K562 (cell line): ENCODE results near the gene SFTPB. TPM values are rescaled to one million over a fixed set of nuclear protein-coding genes. Genes with fewer than 3 reads are reported as not detected.
A peak's percentile ranks its signal among the peaks of the same experiment; 100 is the strongest.

Source experiments
- ATAC-seq: fragments of 200-7000 bp; cut with Tn5 transposase; 3 replicates; pipeline ENCODE4 v1.9.1; 2020; ENCODE audit warnings: moderate library complexity
- BruUV-seq: library from RNA; stranded (reverse); fragments of 400-500 nt; replicated peaks from 2 replicates; lab custom pipeline; 2021; lab: Mats Ljungman, UMichigan
- CTCF ChIA-PET: fragments of 300-600 bp; formaldehyde crosslinking; extraction: SDS; loops from one replicate; lab custom pipeline; 2021; ENCODE audit warnings: low intra/inter-chr PET ratio; lab: Yijun Ruan, JAX
- POLR2A ChIA-PET: fragments of 300-600, 350-650 bp; sonication (Branson Sonifier 250); formaldehyde crosslinking; extraction: SDS; loops from one replicate; lab custom pipeline; 2021; ENCODE audit warnings: antibody characterized with exemption, inconsistent platforms; lab: Yijun Ruan, JAX
- DNase-seq, 4 experiments: peaks; one replicate each; pipeline versions ENCODE4 v3.0.0 to v3.0.0-alpha.2; 2011 to 2018; ENCODE audit warnings: low spot score in 3 of 4, mixed read lengths in 3 of 4; ENCODE audit errors: extremely low read depth in 1 of 4
- FAIRE-seq: peaks from 2 replicates; lab custom pipeline; 2011; peaks lifted over from hg19 to GRCh38; lab: Jason Lieb, UNC
- H2AFZ ChIP-seq: 2 replicates; pipeline ENCODE4 v1.6.0; 2011; ENCODE audit warnings: low read depth, low read length, control low read depth, inconsistent platforms
- H3K27ac ChIP-seq: fragments of 200-600 bp; 3 replicates; pipeline ENCODE4 v1.8.0; 2011; ENCODE audit warnings: low read depth, mild to moderate bottlenecking, control low read depth, inconsistent platforms, low read length, moderate library complexity, mixed read lengths; ENCODE audit errors: extremely low read depth
- H3K27me3 ChIP-seq, 2 experiments: fragments of 300-600 bp in 1 of 2; 2 replicates in 1 of 2; 3 replicates in 1 of 2; pipeline versions ENCODE4 v1.6.0 to v1.8.0; 2011; ENCODE audit warnings: inconsistent platforms in 2 of 2, low read length in 2 of 2, mild to moderate bottlenecking in 1 of 2, mixed read lengths in 1 of 2, moderate library complexity in 1 of 2; ENCODE audit not compliant: control insufficient read depth in 2 of 2, insufficient read depth in 2 of 2
- H3K36me3 ChIP-seq: fragments of 300-600 bp; 3 replicates; pipeline ENCODE4 v1.8.0; 2011; ENCODE audit warnings: mild to moderate bottlenecking, low read length, inconsistent platforms; ENCODE audit not compliant: control insufficient read depth, insufficient read depth
- H3K4me1 ChIP-seq, 2 experiments: fragments of 200-600 bp in 1 of 2; replicated peaks in 1 of 2; 2 replicates in 1 of 2; 3 replicates in 1 of 2; pipeline versions ENCODE4 v1.5.1 to v1.8.0; 2011; ENCODE audit warnings: inconsistent platforms in 2 of 2, low read length in 2 of 2, mild to moderate bottlenecking in 1 of 2, mixed read lengths in 1 of 2, moderate library complexity in 1 of 2; ENCODE audit not compliant: control insufficient read depth in 2 of 2, insufficient read depth in 2 of 2
- H3K4me2 ChIP-seq: 2 replicates; pipeline ENCODE4 v1.6.1; 2011; ENCODE audit warnings: low read length, control low read depth, inconsistent platforms, mixed read lengths; ENCODE audit not compliant: insufficient read depth
- H3K4me3 ChIP-seq: fragments of 200-600 bp; sonication (generic), shearing (Covaris generic); 2 replicates; pipeline ENCODE4 v1.5.1; 2016; ENCODE audit warnings: control low read depth, inconsistent platforms
- H3K79me2 ChIP-seq: fragments of 200-600 bp; 3 replicates; pipeline ENCODE4 v1.8.0; 2011; ENCODE audit warnings: low read length, inconsistent platforms; ENCODE audit not compliant: control insufficient read depth, insufficient read depth
- H3K9ac ChIP-seq, 2 experiments: 2 replicates each; pipeline versions ENCODE4 v1.6.0 to v1.6.1; 2011; ENCODE audit warnings: low read depth in 2 of 2, low read length in 2 of 2, control low read depth in 1 of 2, inconsistent platforms in 1 of 2, mild to moderate bottlenecking in 1 of 2, mixed read lengths in 1 of 2; ENCODE audit not compliant: insufficient read depth in 1 of 2
- H3K9me1 ChIP-seq: one replicate; pipeline ENCODE4 v1.6.0; 2011; ENCODE audit warnings: inconsistent platforms, mild to moderate bottlenecking, low read length, moderate library complexity; ENCODE audit not compliant: control insufficient read depth, insufficient read depth
- H3K9me3 ChIP-seq: replicated peaks from 2 replicates; pipeline ENCODE4 v1.5.1; 2011; ENCODE audit warnings: low read depth, low read length, inconsistent platforms; ENCODE audit not compliant: control insufficient read depth, insufficient read depth
- H4K20me1 ChIP-seq: replicated peaks from 2 replicates; pipeline ENCODE4 v1.6.1; 2011; ENCODE audit warnings: low read length, inconsistent platforms, mixed read lengths; ENCODE audit not compliant: control insufficient read depth, insufficient read depth
- CTCF ChIP-seq, 3 experiments: IDR thresholded peaks in 2 of 3; conservative IDR thresholded peaks in 1 of 3; 2 replicates each; pipeline ENCODE4 v1.5.1; 2011 to 2012; ENCODE audit warnings: low read length in 3 of 3, mild to moderate bottlenecking in 3 of 3, control low read depth in 2 of 3, improper control_type of control experiment in 1 of 3, inconsistent platforms in 1 of 3, low read depth in 1 of 3, mixed read lengths in 1 of 3, moderate library complexity in 1 of 3; ENCODE audit not compliant: insufficient read depth in 2 of 3
- ELF1 ChIP-seq: fragments of 200-800 bp; sonication (Bioruptor generic); IDR thresholded peaks from 2 replicates; pipeline ENCODE4 v1.6.1; 2016; ENCODE audit warnings: missing genetic modification characterization, missing compliant biosample characterization
- ETS2 ChIP-seq: IDR thresholded peaks from 2 replicates; pipeline ENCODE4 v1.6.1; 2016; ENCODE audit warnings: borderline replicate concordance, missing genetic modification characterization, mild to moderate bottlenecking, moderate library complexity, missing compliant biosample characterization; ENCODE audit not compliant: poor library complexity, severe bottlenecking
- IFI16 ChIP-seq: fragments of 250-450 bp; sonication (Bioruptor Pico); IDR thresholded peaks from 2 replicates; pipeline ENCODE4 v2.1.2; 2022; ENCODE audit warnings: mild to moderate bottlenecking, inconsistent platforms
- KAT7 ChIP-seq: sonication (generic); formaldehyde crosslinking; IDR thresholded peaks from 2 replicates; pipeline ENCODE4 v1.8.0; 2022; ENCODE audit warnings: missing genetic modification reagents, mild to moderate bottlenecking, borderline replicate concordance
- RAD21 ChIP-seq, 2 experiments: fragments of 250-450 bp in 1 of 2; fragments of 450-650 bp in 1 of 2; sonication (Bioruptor Pico) in 1 of 2; formaldehyde crosslinking in 1 of 2; IDR thresholded peaks in 1 of 2; conservative IDR thresholded peaks in 1 of 2; 2 replicates each; pipeline versions ENCODE4 v1.4.0 to v1.8.0; 2020 to 2022; ENCODE audit warnings: mild to moderate bottlenecking in 2 of 2, moderate library complexity in 1 of 2
- WGBS: fragments of 100-300 bp; shearing (Covaris generic); methylation state at CpG from one replicate; pipeline ENCODE4 v1.1.6; 2016; ENCODE audit warnings: low coverage, mixed read lengths; ENCODE audit not compliant: insufficient coverage; ENCODE audit errors: missing lambda C conversion rate; 5-methylcytosine and 5-hydroxymethylcytosine counted together
- in situ Hi-C: fragments of 300-500 bp; cut with MboI; formaldehyde crosslinking; loops from 4 replicates; pipeline ENCODE4 v1.15.0; 2018; ENCODE audit warnings: inconsistent platforms, mixed read lengths
- intact Hi-C: fragments of 100-400 bp; cut with micrococcal nuclease; formaldehyde crosslinking; loops from 2 replicates; pipeline ENCODE4 v1.14.2; 2022
- polyA plus RNA-seq, 8 experiments: library from polyadenylated mRNA; depleted of rRNA in 4 of 8; stranded (reverse) in 5 of 8; unstranded in 3 of 8; fragments of >200 nt; fragmentation: Nextera tagmentation in 2 of 8; fragmentation: Illumina TruSeq in 1 of 8; extraction: Ambion mirVana in 2 of 8; extraction: Trizol in 1 of 8; gene quantifications; 2 replicates each; pipeline versions ENCODE4 v1.2.1 to v1.2.3, GENCODE V29; 2011 to 2014; ENCODE audit warnings: inconsistent platforms in 1 of 8, missing spikeins in 1 of 8
- total RNA-seq, 7 experiments: library from RNA; depleted of rRNA in 6 of 7; stranded (reverse); fragments of >200 nt in 6 of 7; fragmentation: Illumina TruSeq in 2 of 7; extraction: Trizol in 2 of 7; gene quantifications; 2 replicates each; pipeline versions ENCODE4 v1.2.1 to v1.2.3, GENCODE V29; 2011 to 2021; ENCODE audit warnings: low replicate concordance in 1 of 7
- TF ChIP-seq, protein P1 (sequence below): sonication (generic); formaldehyde crosslinking; IDR thresholded peaks from 2 replicates; pipeline ENCODE4 v1.9.0; 2022; ENCODE audit warnings: mild to moderate bottlenecking, missing genetic modification reagents

The SFTPB gene
- total and polyA plus RNA-seq, 9 of the 15 experiments (the other 6 are each of a cell fraction or from before 2014, with no cell fraction given) = 0.03 to 7.0 TPM; not detected in 7

DNA sequence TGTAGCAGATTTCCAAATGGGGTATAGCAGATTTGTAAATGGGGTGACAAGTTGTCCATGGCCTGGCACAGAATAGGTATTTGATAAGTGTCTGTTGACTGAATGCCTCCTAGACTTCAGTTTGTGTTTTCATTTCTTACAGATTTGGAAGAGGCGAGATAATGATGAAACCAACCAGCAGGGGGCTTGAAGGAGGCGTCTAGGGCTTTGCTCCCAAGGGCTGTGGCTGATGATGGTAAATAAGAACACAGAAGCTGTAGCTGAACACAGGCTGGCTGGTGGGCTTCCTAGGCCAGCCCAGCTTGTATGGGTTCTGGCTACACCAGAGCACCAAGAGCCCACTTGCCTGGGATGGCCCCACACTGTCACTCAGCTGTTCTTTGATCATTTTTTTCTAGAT, 19.4 kb downstream of the SFTPB start:
- ATAC-seq = peak; percentile 80
- POLR2A ChIA-PET = interaction anchor here (0.7 to 2.8 kb wide), 4 partner anchors 10 to 110 kb away, joined by 3 to 17 read pairs (median 3); partner anchors contain the start of gene MAT2A
- WGBS = 71% methylated on average over 2 of the region's 2 CpGs

More for the DNA sequence above, 19.4 kb downstream of the SFTPB start:
- Histone ChIP-seq H3K27ac (no peak overlapping the region), H2AFZ (no peak overlapping the region), H3K9me1 (no peaks in the 10 kb centered on the region), H3K9me3 (no peaks in the 10 kb centered on the region), H3K4me1 (no peaks in the 10 kb centered on the region), H3K27me3 (no peaks in the 10 kb centered on the region), H3K4me2 (no peak overlapping the region), H4K20me1 (0 out of 2 replicates have a peak, but pooled peaks cover 3% of the 10 kb centered on the region), H3K79me2 (no peaks in the 10 kb centered on the region), H3K36me3 (peaks cover 93% of the 10 kb centered on the region), H3K9ac (no peak overlapping the region), H3K4me3 (no peak overlapping the region)
- in situ Hi-C loops (no loop called here), intact Hi-C loops (no loop called here)
- no TSS peak for BruUV-seq
- DNase-seq = peak; percentile 41 to 63 (median 49)
- TF ChIP-seq ETS2 (no peak), KAT7 (no peak), RAD21 (CRISPR knock-in tag; conservative IDR thresholded peaks at IDR 0.05 in 1 of 2, IDR thresholded peaks at IDR 0.05 in 1 of 2) (peak in 1 of 2 experiments; percentile 37; a peak in 1 of 4 replicates), ELF1 (tag) (no peak), CTCF (IDR thresholded peaks at IDR 0.05 in 2 of 3, conservative IDR thresholded peaks at IDR 0.05 in 1 of 3; ENCODE audit: insufficient read depth in 2 of 3, low read depth in 1 of 3, low read length in 3 of 3) (peak; percentile 45 to 59 (median 49)), IFI16 (no peak)
- TF ChIP-seq, protein P1, sequence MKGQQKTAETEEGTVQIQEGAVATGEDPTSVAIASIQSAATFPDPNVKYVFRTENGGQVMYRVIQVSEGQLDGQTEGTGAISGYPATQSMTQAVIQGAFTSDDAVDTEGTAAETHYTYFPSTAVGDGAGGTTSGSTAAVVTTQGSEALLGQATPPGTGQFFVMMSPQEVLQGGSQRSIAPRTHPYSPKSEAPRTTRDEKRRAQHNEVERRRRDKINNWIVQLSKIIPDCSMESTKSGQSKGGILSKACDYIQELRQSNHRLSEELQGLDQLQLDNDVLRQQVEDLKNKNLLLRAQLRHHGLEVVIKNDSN (CRISPR knock-in tag) = no peak
- peak; percentile 77 for FAIRE-seq
- CTCF ChIA-PET = interaction anchor here (0.7 kb wide), 1 partner anchor 9 kb away, joined by 3 read pairs; no protein-coding TSS in a partner anchor
